HG03139 (cell line): ENCODE measurements around the gene KIF5C.

ENCODE experiments used
- ATAC-seq: cut with Tn5 transposase; IDR thresholded peaks from one replicate; pipeline ENCODE4 v1.9.1; 2021; ENCODE audit not compliant: unreplicated experiment

Gene KIF5C

GRCh38 chr2:149068996-149069888 is 194.2 kb downstream of the KIF5C start:
- ATAC-seq: no peak

DNA sequence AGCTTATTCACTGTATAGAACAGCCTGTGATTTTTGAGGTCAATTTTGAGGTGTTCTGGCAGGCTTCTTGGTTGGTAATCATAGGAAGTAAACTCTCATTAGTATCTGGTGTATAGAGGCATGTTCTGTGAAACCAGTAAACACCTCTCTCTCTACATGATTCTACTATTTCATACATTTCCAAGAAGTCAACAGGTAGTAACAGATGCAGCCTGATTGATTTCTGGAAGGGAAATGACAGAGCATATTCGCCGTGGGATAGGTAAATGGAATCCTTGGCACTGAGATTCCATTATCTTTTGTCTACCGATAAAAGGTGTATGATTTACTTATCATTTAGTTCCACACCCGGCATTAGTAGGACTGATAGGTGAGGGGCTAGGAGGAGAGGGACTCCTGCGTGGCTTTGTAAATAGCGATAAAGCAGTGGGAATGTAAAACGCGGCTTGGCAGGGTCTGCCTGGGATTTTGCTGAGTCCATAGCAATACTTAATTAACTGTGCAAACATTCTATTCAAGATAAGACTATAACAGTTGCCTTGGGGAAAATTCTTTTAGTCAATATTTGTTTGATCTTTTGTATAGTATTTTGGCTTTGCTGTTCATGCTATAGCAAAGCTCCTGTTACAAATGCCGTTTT is 195.8 kb downstream of the KIF5C start:
- ATAC-seq: no peak

DNA sequence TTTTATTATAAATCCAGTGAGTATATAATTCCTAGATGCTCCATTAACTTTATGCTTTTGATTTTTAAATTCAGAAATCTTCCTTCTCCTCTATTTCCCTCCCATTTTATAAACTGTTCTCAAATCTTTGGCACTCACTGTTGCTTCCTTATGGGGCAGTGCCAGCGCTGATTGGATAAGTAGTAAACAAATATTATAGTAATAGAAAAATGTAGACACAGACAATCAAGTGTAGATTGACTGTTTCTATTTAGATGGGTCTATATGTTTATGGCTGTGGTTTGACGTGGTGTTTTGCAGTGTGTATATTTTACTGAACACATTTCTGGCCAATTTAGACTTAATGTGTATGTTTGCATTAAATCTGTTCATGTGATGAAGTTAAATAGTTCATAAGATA is 200.1 kb downstream of the KIF5C start:
- ATAC-seq: no peak

- no peak for ATAC-seq
Observed at GRCh38 chr2:149075853-149076252, 200.8 kb downstream of the KIF5C start.
